PC-9 (cell line): ENCODE measurements around the gene BRIP1. TPM values are rescaled to one million over a fixed set of nuclear protein-coding genes. Genes with fewer than 3 reads are reported as not detected.

ENCODE experiments used
- BruUV-seq: library from RNA; stranded (reverse); fragments of 400-500 nt; replicated peaks from 2 replicates; lab custom pipeline; 2021; lab: Mats Ljungman, UMichigan
- CTCF ChIA-PET: fragments of 300-600 bp; sonication (Branson Sonifier 250); formaldehyde crosslinking; loops from one replicate; lab custom pipeline; 2022; ENCODE audit warnings: antibody characterized with exemption; lab: Charles Lee
- POLR2A ChIA-PET: fragments of 300-600 bp; sonication (Branson Sonifier 250); formaldehyde crosslinking; loops from one replicate; lab custom pipeline; 2022; ENCODE audit warnings: antibody characterized with exemption; ENCODE audit not compliant: unreplicated experiment; lab: Charles Lee
- DNase-seq, 2 experiments: peaks; one replicate each; pipeline versions ENCODE4 v3.0.0 to v3.0.0-alpha.2; 2015 to 2022; ENCODE audit warnings: mixed read lengths in 1 of 2
- H2AFZ ChIP-seq: fragments of 200-600 bp; sonication (generic); 2 replicates; pipeline ENCODE4 v1.8.1; 2017; ENCODE audit warnings: antibody characterized with exemption
- H3F3A ChIP-seq: fragments of 200-600 bp; sonication (generic); 2 replicates; pipeline ENCODE4 v1.8.1; 2017; ENCODE audit warnings: antibody characterized with exemption, mild to moderate bottlenecking, low read depth; ENCODE audit not compliant: insufficient read depth
- H3K27ac ChIP-seq: fragments of 200-600 bp; sonication (generic); 2 replicates; pipeline ENCODE4 v1.6.1; 2016; ENCODE audit warnings: mixed run types
- H3K27me3 ChIP-seq: fragments of 200-600 bp; sonication (generic); 2 replicates; pipeline ENCODE4 v1.6.1; 2016; ENCODE audit warnings: low read depth, mixed run types; ENCODE audit not compliant: insufficient read depth
- H3K36me3 ChIP-seq: fragments of 200-600 bp; sonication (generic); 2 replicates; pipeline ENCODE4 v1.6.1; 2016; ENCODE audit warnings: low read depth, mixed run types
- H3K4me1 ChIP-seq: fragments of 200-600 bp; sonication (generic); replicated peaks from 2 replicates; pipeline ENCODE4 v1.6.1; 2016; ENCODE audit warnings: mixed run types; ENCODE audit not compliant: insufficient read depth
- H3K4me2 ChIP-seq: fragments of 200-600 bp; sonication (generic); 2 replicates; pipeline ENCODE4 v1.6.1; 2017; ENCODE audit warnings: mixed run types
- H3K4me3 ChIP-seq: fragments of 200-600 bp; sonication (generic); 2 replicates; pipeline ENCODE4 v1.6.1; 2016; ENCODE audit warnings: mixed run types
- H3K79me2 ChIP-seq: fragments of 200-600 bp; sonication (generic); 2 replicates; pipeline ENCODE4 v1.6.1; 2017; ENCODE audit warnings: low read depth, mixed run types
- H3K9me2 ChIP-seq: fragments of 200-600 bp; sonication (generic); 2 replicates; pipeline ENCODE4 v1.8.1; 2017; ENCODE audit warnings: mild to moderate bottlenecking; ENCODE audit not compliant: insufficient read depth
- H3K9me3 ChIP-seq: fragments of 200-600 bp; sonication (generic); 2 replicates; pipeline ENCODE4 v1.8.1; 2016; ENCODE audit warnings: low read depth; ENCODE audit not compliant: insufficient read depth
- H4K20me1 ChIP-seq: fragments of 200-600 bp; sonication (generic); 2 replicates; pipeline ENCODE4 v1.8.1; 2017; ENCODE audit not compliant: insufficient read depth
- EZH2 ChIP-seq: fragments of 200-600 bp; sonication (generic); IDR thresholded peaks from 2 replicates; pipeline ENCODE4 v1.8.0; 2017; ENCODE audit warnings: antibody characterized with exemption, low read depth
- intact Hi-C: fragments of 100-400 bp; cut with micrococcal nuclease; formaldehyde crosslinking; loops from one replicate; pipeline ENCODE4 v1.10.0; 2022; ENCODE audit not compliant: unreplicated experiment
- total RNA-seq: library from RNA; stranded (reverse); gene quantifications from 2 replicates; pipeline ENCODE4 v1.2.3, GENCODE V29; 2021
- TF ChIP-seq, protein P1 (sequence below): fragments of 200-600 bp; sonication (generic); conservative IDR thresholded peaks from 2 replicates; pipeline ENCODE4 v1.6.1; 2017; ENCODE audit warnings: mixed run types, antibody characterized with exemption, mild to moderate bottlenecking, moderate library complexity

The BRIP1 gene
- total RNA-seq, 1 experiment from 2014 or later: 16.0 TPM

DNA sequence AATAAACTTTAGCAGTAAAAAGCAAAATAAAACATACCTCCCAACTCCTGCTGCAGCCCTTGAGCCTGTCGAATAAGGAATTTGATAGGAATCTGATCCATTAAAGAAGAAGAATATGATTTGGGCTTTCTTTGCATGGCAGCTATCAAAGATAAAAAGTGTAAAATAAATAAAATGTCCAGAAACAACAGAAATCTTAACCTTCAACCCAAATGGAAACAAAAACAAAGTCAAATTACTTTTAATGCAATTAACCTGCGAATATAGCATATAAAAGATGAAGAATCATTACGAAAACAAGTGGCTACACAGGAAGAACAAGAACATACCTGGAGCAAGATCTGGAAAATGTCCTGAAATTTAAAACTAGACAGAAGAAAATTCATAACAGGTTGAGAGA is 21.5 kb upstream of the BRIP1 start:
- TF ChIP-seq EZH2: no peak
- TF ChIP-seq, protein P1, sequence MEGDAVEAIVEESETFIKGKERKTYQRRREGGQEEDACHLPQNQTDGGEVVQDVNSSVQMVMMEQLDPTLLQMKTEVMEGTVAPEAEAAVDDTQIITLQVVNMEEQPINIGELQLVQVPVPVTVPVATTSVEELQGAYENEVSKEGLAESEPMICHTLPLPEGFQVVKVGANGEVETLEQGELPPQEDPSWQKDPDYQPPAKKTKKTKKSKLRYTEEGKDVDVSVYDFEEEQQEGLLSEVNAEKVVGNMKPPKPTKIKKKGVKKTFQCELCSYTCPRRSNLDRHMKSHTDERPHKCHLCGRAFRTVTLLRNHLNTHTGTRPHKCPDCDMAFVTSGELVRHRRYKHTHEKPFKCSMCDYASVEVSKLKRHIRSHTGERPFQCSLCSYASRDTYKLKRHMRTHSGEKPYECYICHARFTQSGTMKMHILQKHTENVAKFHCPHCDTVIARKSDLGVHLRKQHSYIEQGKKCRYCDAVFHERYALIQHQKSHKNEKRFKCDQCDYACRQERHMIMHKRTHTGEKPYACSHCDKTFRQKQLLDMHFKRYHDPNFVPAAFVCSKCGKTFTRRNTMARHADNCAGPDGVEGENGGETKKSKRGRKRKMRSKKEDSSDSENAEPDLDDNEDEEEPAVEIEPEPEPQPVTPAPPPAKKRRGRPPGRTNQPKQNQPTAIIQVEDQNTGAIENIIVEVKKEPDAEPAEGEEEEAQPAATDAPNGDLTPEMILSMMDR: no peak
- no peak overlapping the region for H3K4me2 ChIP-seq
- intact Hi-C loops: no loop called here
- H3K27ac ChIP-seq: no peak overlapping the region
- H3K36me3 ChIP-seq: peaks cover 9% of the 10 kb centered on the region; the same call in 1 of the 2 replicates
- H3K27me3 ChIP-seq: no peaks in the 10 kb centered on the region
- no TSS peak for BruUV-seq
- H3K4me1 ChIP-seq: no peaks in the 10 kb centered on the region
- H3F3A ChIP-seq: no peaks in the 10 kb centered on the region
- no peaks in the 10 kb centered on the region for H3K9me3 ChIP-seq
- no peak for DNase-seq
- CTCF ChIA-PET: interaction anchor here (0.6 kb wide), 1 partner anchor 650 kb away, joined by 16 read pairs; no protein-coding TSS in a partner anchor
- H4K20me1 ChIP-seq: no peaks in the 10 kb centered on the region
- H2AFZ ChIP-seq: no peak overlapping the region
- H3K4me3 ChIP-seq: no peak overlapping the region
- no peaks in the 10 kb centered on the region for H3K79me2 ChIP-seq
- H3K9me2 ChIP-seq: no peaks in the 10 kb centered on the region
- POLR2A ChIA-PET: no interaction called here

DNA sequence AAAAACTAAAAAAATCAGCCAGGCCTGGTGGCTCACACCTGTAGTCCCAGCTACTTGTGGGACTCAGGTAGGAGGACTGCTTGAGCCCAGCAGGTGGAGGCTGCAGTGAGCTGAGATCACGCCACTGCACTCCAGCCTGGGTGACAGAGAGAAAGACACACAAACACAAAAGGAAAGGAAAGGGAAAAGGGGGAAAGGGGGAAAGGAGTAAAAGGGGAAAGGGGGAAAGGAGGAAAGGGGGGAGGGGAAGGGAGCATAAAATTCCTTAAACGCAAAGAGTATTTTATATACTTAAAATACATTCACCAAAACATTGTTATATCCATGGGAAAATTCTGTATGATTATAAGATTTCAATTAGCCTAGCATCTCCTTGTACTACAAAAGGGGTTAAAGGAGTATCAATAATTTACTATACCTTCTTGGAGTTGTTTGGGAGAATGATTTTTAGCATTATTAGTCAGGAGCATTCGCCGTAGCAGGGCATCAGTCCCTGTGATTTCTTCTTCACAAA is 17.3 kb upstream of the BRIP1 start:
- H3K9me3 ChIP-seq: no peaks in the 10 kb centered on the region
- H3K9me2 ChIP-seq: no peaks in the 10 kb centered on the region
- intact Hi-C loops: no loop called here
- no peak for DNase-seq
- H3K4me2 ChIP-seq: no peak overlapping the region
- no peaks in the 10 kb centered on the region for H4K20me1 ChIP-seq
- TF ChIP-seq, protein P1: no peak
- TF ChIP-seq EZH2: no peak
- H3F3A ChIP-seq: 0 out of 2 replicates have a peak, but pooled peaks cover 2% of the 10 kb centered on the region
- ChIA-PET POLR2A (no interaction called here), CTCF (no interaction called here)
- BruUV-seq: no TSS peak
- no peaks in the 10 kb centered on the region for H3K79me2 ChIP-seq
- H3K4me1 ChIP-seq: no peaks in the 10 kb centered on the region
- no peak overlapping the region for H3K27ac ChIP-seq
- H2AFZ ChIP-seq: no peak overlapping the region
- peaks cover 10% of the 10 kb centered on the region; the same call in 1 of the 2 replicates for H3K36me3 ChIP-seq
- H3K4me3 ChIP-seq: no peak overlapping the region
- H3K27me3 ChIP-seq: no peaks in the 10 kb centered on the region

DNA sequence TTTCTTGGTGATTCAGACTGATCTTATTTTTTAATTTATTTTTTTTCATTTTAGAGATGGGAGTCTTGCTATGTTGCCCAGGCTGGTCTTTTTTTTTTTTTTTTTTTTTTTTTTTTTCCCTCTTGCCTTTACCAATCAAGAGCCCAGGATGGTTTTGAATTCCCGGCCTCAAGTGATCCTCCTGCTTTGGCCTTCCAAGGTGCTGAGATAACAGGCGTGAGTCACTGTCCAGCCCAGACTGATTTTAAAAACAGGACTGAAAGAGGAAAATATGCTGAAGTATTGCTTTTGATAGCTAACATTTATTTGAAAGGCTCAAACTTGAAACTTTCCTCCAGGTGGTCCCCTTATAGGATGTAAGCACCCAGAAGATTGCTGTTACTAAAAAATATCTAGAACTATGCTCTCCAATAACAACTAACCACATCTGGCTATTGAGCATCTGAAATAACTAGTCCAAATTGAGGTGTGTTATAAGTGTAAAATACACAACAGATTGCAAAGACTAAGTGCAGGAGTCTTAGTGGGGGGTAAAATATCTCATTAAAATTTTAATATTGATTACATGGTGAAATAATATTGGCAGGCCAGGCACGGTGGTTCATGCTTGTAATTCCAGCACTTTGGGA is 15.8 kb upstream of the BRIP1 start:
- Histone ChIP-seq H3K4me3 (no peak overlapping the region), H3K27me3 (no peaks in the 10 kb centered on the region), H3K9me3 (no peaks in the 10 kb centered on the region), H3K4me1 (no peaks in the 10 kb centered on the region), H2AFZ (no peak overlapping the region), H3K27ac (no peak overlapping the region), H3K36me3 (peaks cover 22% of the 10 kb centered on the region), H3K79me2 (no peaks in the 10 kb centered on the region), H3K9me2 (no peaks in the 10 kb centered on the region), H3F3A (0 out of 2 replicates have a peak, but pooled peaks cover 3% of the 10 kb centered on the region), H4K20me1 (no peaks in the 10 kb centered on the region), H3K4me2 (no peak overlapping the region)
- no TSS peak for BruUV-seq
- TF ChIP-seq, protein P1: no peak
- no peak for TF ChIP-seq EZH2
- POLR2A ChIA-PET: interaction anchor here (0.6 kb wide), 1 partner anchor 1412 kb away, joined by 3 read pairs; no protein-coding TSS in a partner anchor
- CTCF ChIA-PET: no interaction called here
- DNase-seq: no peak
- intact Hi-C loops: no loop called here
